Erythroblast (primary cell): Measurements from ENCODE around the gene SLC38A9.

ENCODE experiments used
- GATA1 ChIP-seq: IDR thresholded peaks from 2 replicates; pipeline ENCODE4 v1.6.1; 2011; ENCODE audit warnings: low read depth, mild to moderate bottlenecking, control low read depth, low read length, moderate library complexity
- POLR2A ChIP-seq: IDR thresholded peaks from 2 replicates; pipeline ENCODE4 v1.6.1; 2011; ENCODE audit warnings: mild to moderate bottlenecking, low read length

DNA sequence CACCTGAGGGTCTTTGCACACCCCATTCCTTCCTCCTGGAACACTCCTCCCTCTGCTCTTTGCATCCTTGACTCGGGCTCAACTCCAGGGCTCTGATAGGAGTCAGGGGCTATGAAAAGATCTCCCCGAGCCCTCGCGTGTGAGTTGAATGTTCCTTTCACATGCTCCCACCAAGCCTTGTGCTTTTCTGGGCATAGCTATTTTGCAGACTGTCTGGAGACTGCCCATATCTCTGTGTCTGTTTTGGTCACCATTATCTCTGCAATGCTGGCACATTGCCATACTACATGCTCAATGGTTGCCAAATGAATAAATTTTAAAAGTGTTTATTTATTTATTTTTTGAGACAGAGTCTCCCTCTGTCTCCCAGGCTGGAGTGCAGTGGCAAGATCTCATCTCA is 120.4 kb downstream of the SLC38A9 start:
- TF ChIP-seq POLR2A (no peak), GATA1 (no peak)
